Heart right ventricle (tissue), 16 donors: ENCODE results near the gene EXOSC2. TPM values are rescaled to one million over a fixed set of nuclear protein-coding genes. Genes with fewer than 3 reads are reported as not detected.

Experiments
- ATAC-seq, 8 donors: fragments of 200-7000 bp; cut with Tn5 transposase; one replicate each; pipeline ENCODE4 v1.9.1; 2020; ENCODE audit warnings: mild to moderate bottlenecking in 8 of 8, moderate library complexity in 8 of 8, moderate number of reproducible peaks in 1 of 8
- DNase-seq, 2 donors: peaks; one replicate each; pipeline ENCODE4 v3.0.0-alpha.2; 2020
- H3K27ac ChIP-seq, 10 donors: fragments of 200-600 bp; sonication (generic) in 2 of 10; one replicate each; pipeline versions ENCODE4 v1.5.0 to v1.8.0; 2020 to 2022; ENCODE audit warnings: mild to moderate bottlenecking in 3 of 10
- H3K27me3 ChIP-seq, 7 donors: fragments of 200-600 bp; one replicate each; pipeline ENCODE4 v1.8.0; 2021 to 2022; ENCODE audit warnings: mild to moderate bottlenecking in 2 of 7
- H3K36me3 ChIP-seq, 9 donors: fragments of 200-600 bp; sonication (generic) in 1 of 9; one replicate each; pipeline versions ENCODE4 v1.5.0 to v1.8.0; 2020 to 2022; ENCODE audit warnings: mild to moderate bottlenecking in 2 of 9
- H3K4me1 ChIP-seq, 9 donors: fragments of 200-600 bp; sonication (generic) in 1 of 9; one replicate each; pipeline versions ENCODE4 v1.5.0 to v1.8.0; 2020 to 2022; ENCODE audit warnings: mild to moderate bottlenecking in 4 of 9
- H3K4me3 ChIP-seq, 10 donors: fragments of 200-600 bp; sonication (generic) in 2 of 10; one replicate each; pipeline versions ENCODE4 v1.5.0 to v1.8.0; 2020 to 2022; ENCODE audit warnings: mild to moderate bottlenecking in 7 of 10, moderate library complexity in 2 of 10
- H3K9me3 ChIP-seq, 11 donors: fragments of 200-600 bp in 10 of 11; sonication (generic) in 2 of 11; one replicate each; pipeline versions ENCODE4 v1.5.0 to v1.8.0; 2013 to 2022; ENCODE audit warnings: mild to moderate bottlenecking in 2 of 11, control low read depth in 1 of 11, moderate library complexity in 1 of 11
- WGBS, 2 donors: extraction: QIAGEN DNeasy Blood & Tissue Kit; methylation state at CpG; one replicate each; pipeline ENCODE4 v1.1.7; 2013; ENCODE audit warnings: inconsistent platforms in 1 of 2; 5-methylcytosine and 5-hydroxymethylcytosine counted together
- intact Hi-C, 10 donors: fragments of 100-400 bp; cut with DNase I; formaldehyde crosslinking; loops; one replicate each; pipeline versions ENCODE4 v1.11.1 to v1.14.2; 2022
- polyA plus RNA-seq, 2 donors: library from polyadenylated mRNA; stranded (reverse); fragments of 200-250 nt; gene quantifications; one replicate each; pipeline ENCODE4 v1.2.3, GENCODE V29; 2013
- total RNA-seq, 10 donors: library from RNA; stranded (reverse); fragmentation: NEBNext Ultra II Directional in 3 of 10; extraction: Animal tissue kit (Norgen Biotek cat#: 25700) in 3 of 10; gene quantifications; one replicate each; pipeline versions ENCODE4 v1.2.1 to v1.2.4, GENCODE V29; 2021 to 2023
- TF ChIP-seq, protein P1 (sequence below), 9 donors: fragments of 200-600 bp; sonication (generic) in 2 of 9; IDR thresholded peaks; one replicate each; pipeline versions ENCODE4 v1.5.0 to v1.8.0; 2021 to 2022; ENCODE audit warnings: antibody characterized with exemption in 9 of 9, mild to moderate bottlenecking in 5 of 9, moderate library complexity in 1 of 9
- donor health status: Arrhythmogenic right ventricular cardiomyopathy.
- donor health status: ischemic (EF 13 %, LVEDD 7.1; RV severe dilation, severe dysfunction).
- donor health status: healthy with polysubstance abuse.
- donor health status: DM: no; HTN: yes; CAD: no.
- donor health status: DM: no; HTN: no; CAD: no.
- donor health status: ischemic (EF 25% LVEDD 6.9; RV normal size, moderate dysfunction).
- donor health status: ischemic (EF 25% LVEDD 5.7; RV mildly dilated, moderate dysfunction).
- donor health status: healthy.
- donor health status: DM: yes; HTN: yes; CAD: no.
- donor health status: Ischemic cardiomyopathy.
- donor health status: ischemic (EF 35%, LVEDD 5.7; RV mildly dilated, moderate dysfunction).
- donor health status: nonischemic (EF 11% LVEDD 7.7; RV severe dilation, severe dysfunction).
- donor health status: DM: yes; HTN: yes; CAD: no.
- donor health status: PGD.
- donor health status: ischemic (EF 29% LVEDD 5.4; RV normal size, mild dysfunction).
- donor health status: nonischemic (EF 23%, LVEDD 6.1; RV moderate dilation, normal function).

The EXOSC2 gene
- total and polyA plus RNA-seq, 12 donors = 10.8 to 17.7 (median 13.1) TPM

DNA sequence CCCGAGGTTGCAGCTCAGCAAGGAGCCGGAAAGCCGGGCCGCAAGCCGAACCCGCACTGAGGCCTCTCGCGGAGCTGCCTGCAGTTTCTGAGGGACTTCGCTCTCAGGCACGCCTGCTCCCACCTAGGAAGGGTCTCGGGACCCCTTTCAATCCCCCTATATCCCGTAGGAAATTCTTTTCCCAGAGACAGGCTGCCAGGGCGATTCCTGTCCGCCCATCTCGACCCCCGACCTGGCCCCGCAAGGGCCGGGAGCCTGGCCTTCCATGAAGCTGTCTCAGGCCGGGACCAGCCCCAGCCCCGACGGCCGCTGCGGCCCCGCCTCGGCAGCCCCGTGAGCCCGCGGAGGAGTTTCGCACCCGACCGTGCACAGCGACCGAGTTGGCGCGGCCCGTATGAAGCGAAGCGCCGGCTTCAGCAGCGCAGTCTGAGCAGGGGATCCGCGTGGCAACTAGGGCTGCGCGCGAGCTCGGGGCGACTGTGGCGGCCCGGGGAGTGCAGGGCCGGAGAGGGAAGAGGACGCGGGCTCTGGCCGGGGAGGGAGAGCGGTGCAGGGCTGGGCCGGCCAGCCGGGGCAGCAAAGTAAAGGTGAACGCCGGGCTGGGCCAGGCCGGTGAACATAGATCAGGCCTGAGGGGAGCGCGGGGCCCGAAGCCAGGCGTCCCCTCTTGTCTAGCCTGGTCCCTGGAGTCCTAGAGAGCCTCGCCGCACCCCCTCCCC is 30.2 kb upstream of the EXOSC2 start:
- Histone ChIP-seq H3K4me1 (peaks cover 24 to 74% (median 66%) of the 10 kb centered on the region in 9 donors), H3K4me3 (peak overlapping the region in 5 of 10 donors; percentile 4 to 24 (median 17)), H3K36me3 (no peaks in the 10 kb centered on the region), H3K27ac (no peak overlapping the region), H3K9me3 (no peaks in the 10 kb centered on the region), H3K27me3 (peaks cover 72 to 100% (median 100%) of the 10 kb centered on the region in 7 donors)
- no peak for DNase-seq
- peak in 3 of 8 donors; percentile 18 to 47 (median 23) for ATAC-seq
- 2% methylated on average over 55 to 65 of the region's 65 CpGs for WGBS, 2 donors
- TF ChIP-seq, protein P1, sequence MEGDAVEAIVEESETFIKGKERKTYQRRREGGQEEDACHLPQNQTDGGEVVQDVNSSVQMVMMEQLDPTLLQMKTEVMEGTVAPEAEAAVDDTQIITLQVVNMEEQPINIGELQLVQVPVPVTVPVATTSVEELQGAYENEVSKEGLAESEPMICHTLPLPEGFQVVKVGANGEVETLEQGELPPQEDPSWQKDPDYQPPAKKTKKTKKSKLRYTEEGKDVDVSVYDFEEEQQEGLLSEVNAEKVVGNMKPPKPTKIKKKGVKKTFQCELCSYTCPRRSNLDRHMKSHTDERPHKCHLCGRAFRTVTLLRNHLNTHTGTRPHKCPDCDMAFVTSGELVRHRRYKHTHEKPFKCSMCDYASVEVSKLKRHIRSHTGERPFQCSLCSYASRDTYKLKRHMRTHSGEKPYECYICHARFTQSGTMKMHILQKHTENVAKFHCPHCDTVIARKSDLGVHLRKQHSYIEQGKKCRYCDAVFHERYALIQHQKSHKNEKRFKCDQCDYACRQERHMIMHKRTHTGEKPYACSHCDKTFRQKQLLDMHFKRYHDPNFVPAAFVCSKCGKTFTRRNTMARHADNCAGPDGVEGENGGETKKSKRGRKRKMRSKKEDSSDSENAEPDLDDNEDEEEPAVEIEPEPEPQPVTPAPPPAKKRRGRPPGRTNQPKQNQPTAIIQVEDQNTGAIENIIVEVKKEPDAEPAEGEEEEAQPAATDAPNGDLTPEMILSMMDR (IDR thresholded peaks at IDR 0.05) = no peak
- intact Hi-C loops = no loop called here

DNA sequence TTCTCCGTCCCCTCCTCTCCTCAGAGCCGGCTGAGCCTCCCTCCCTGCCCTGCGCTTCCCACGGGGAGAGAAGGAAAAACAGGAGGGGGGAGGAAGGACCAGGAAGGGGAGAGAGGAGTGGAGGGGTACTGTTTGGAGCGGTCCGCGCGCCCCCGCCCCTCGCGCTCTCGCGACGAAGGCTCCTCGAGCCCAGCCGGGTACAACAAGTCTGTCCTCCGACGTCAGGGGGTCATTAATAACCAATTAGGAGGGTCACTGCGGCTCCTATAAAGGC is 29.7 kb upstream of the EXOSC2 start:
- Histone ChIP-seq H3K27ac (no peak overlapping the region), H3K4me1 (peaks cover 24 to 74% (median 66%) of the 10 kb centered on the region in 9 donors), H3K36me3 (no peaks in the 10 kb centered on the region), H3K9me3 (no peaks in the 10 kb centered on the region), H3K27me3 (peaks cover 67 to 100% (median 98%) of the 10 kb centered on the region in 7 donors), H3K4me3 (peak overlapping the region in 2 of 10 donors; percentile 4 to 5)
- WGBS, 2 donors = 1 to 3% methylated on average over 17 of the region's 19 CpGs
- intact Hi-C loops = no loop called here
- TF ChIP-seq, protein P1 (IDR thresholded peaks at IDR 0.05) = no peak
- ATAC-seq = no peak
- DNase-seq = no peak

- no peak for DNase-seq
- H3K4me1 ChIP-seq = peaks cover 24 to 74% (median 66%) of the 10 kb centered on the region in 9 donors
- H3K36me3 ChIP-seq = no peaks in the 10 kb centered on the region
- H3K27ac ChIP-seq = no peak within 1 kb of the TSS
- ATAC-seq = no peak
- intact Hi-C loops = no loop called here
- TF ChIP-seq, protein P1 (IDR thresholded peaks at IDR 0.05) = no peak
- no peaks in the 10 kb centered on the region for H3K9me3 ChIP-seq
- WGBS, 2 donors = 2 to 4% methylated on average over 53 to 76 of the region's 76 CpGs
- H3K4me3 ChIP-seq = peak within 1 kb of the TSS in 6 of 10 donors; percentile 4 to 24 (median 18)
- H3K27me3 ChIP-seq = peaks cover 63 to 95% (median 92%) of the 10 kb centered on the region in 7 donors
These were observed 29.1 kb upstream of the EXOSC2 start, which contains the start of gene PRDM12 for GRCh38 chr9:130664251-130665028. TSS of gene PRDM12 (plus strand) at chr9:130664594. CDS start at chr9:130664654, 60 bp downstream.

- ATAC-seq (no peak), DNase-seq (no peak)
- H3K36me3 ChIP-seq = no peaks in the 10 kb centered on the region
- WGBS, 2 donors = 1 to 3% methylated on average over 23 to 26 of the region's 26 CpGs
- H3K4me3 ChIP-seq = peak overlapping the region in 2 of 10 donors; percentile 10 to 18
- no peak overlapping the region for H3K27ac ChIP-seq
- TF ChIP-seq, protein P1 (IDR thresholded peaks at IDR 0.05) = no peak
- intact Hi-C loops = no loop called here
- peaks cover 57 to 89% (median 87%) of the 10 kb centered on the region in 7 donors for H3K27me3 ChIP-seq
- no peaks in the 10 kb centered on the region for H3K9me3 ChIP-seq
- peaks cover 24 to 69% (median 62%) of the 10 kb centered on the region in 9 donors for H3K4me1 ChIP-seq
These were observed 28.6 kb upstream of the EXOSC2 start for GRCh38 chr9:130665029-130665430.
